ENCODE results near the gene EFNA5.

GRCh38 chr5:107544476-107544875 is 126.3 kb downstream of the EFNA5 start:
- no peak for TF ChIP-seq CTCF (conservative IDR thresholded peaks at IDR 0.05; ENCODE audit: low read depth in 2 of 2)
- no peak for TF ChIP-seq POLR2AphosphoS5 (IDR thresholded peaks at IDR 0.05; ENCODE audit: low read depth)
- TF ChIP-seq REST (IDR thresholded peaks at IDR 0.05; ENCODE audit: unreplicated experiment), result no peak
- TF ChIP-seq CREB1 (CRISPR knock-in tag; IDR thresholded peaks at IDR 0.05; ENCODE audit: low read depth), result no peak
- no peak for TF ChIP-seq EZH2 (IDR thresholded peaks at IDR 0.05; ENCODE audit: low read depth, unreplicated experiment)
- TF ChIP-seq JUNB (IDR thresholded peaks at IDR 0.05; ENCODE audit: unreplicated experiment), result no peak
- TF ChIP-seq NANOG (IDR thresholded peaks at IDR 0.05; ENCODE audit: borderline replicate concordance), result no peak
- TF ChIP-seq STAT1 (IDR thresholded peaks at IDR 0.05; ENCODE audit: unreplicated experiment), result no peak
